HEK293 (cell line): ENCODE data around the gene KLHL11.
A peak's percentile ranks its signal among the peaks of the same experiment; 100 is the strongest.

Source experiments
- ATF2 ChIP-seq: fragments of 450-650 bp; formaldehyde crosslinking; IDR thresholded peaks from 2 replicates; pipeline ENCODE4 v1.5.1; 2016; ENCODE audit warnings: missing biosample characterization, missing genetic modification characterization, low read depth
- KLF16 ChIP-seq: fragments of 450-650 bp; formaldehyde crosslinking; IDR thresholded peaks from 2 replicates; pipeline ENCODE4 v1.5.1; 2017; ENCODE audit warnings: missing biosample characterization, missing genetic modification characterization
- MYNN ChIP-seq: fragments of 450-650 bp; formaldehyde crosslinking; IDR thresholded peaks from 2 replicates; pipeline ENCODE4 v1.5.1; 2016; ENCODE audit warnings: missing biosample characterization, missing genetic modification characterization, borderline replicate concordance
- PRDM1 ChIP-seq: fragments of 450-650 bp; formaldehyde crosslinking; IDR thresholded peaks from 2 replicates; pipeline ENCODE4; 2016; ENCODE audit warnings: missing biosample characterization, missing genetic modification characterization
- RBAK ChIP-seq: fragments of 450-650 bp; formaldehyde crosslinking; IDR thresholded peaks from 2 replicates; pipeline ENCODE4 v1.5.1; 2016; ENCODE audit warnings: missing biosample characterization, missing genetic modification characterization
- ZFP41 ChIP-seq: fragments of 450-650 bp; formaldehyde crosslinking; IDR thresholded peaks from 2 replicates; pipeline ENCODE4 v1.5.1; 2016; ENCODE audit warnings: missing biosample characterization, missing genetic modification characterization, borderline replicate concordance
- ZNF10 ChIP-seq: fragments of 450-650 bp; formaldehyde crosslinking; IDR thresholded peaks from 2 replicates; pipeline ENCODE4 v1.5.1; 2017; ENCODE audit warnings: missing biosample characterization, missing genetic modification characterization
- ZNF132 ChIP-seq: fragments of 450-650 bp; formaldehyde crosslinking; IDR thresholded peaks from 2 replicates; pipeline ENCODE4 v1.5.1; 2017; ENCODE audit warnings: missing biosample characterization, missing genetic modification characterization, borderline replicate concordance
- ZNF146 ChIP-seq: fragments of 450-650 bp; formaldehyde crosslinking; IDR thresholded peaks from 2 replicates; pipeline ENCODE4 v1.5.1; 2016; ENCODE audit warnings: missing biosample characterization, missing genetic modification characterization
- ZNF157 ChIP-seq: fragments of 450-650 bp; formaldehyde crosslinking; IDR thresholded peaks from 2 replicates; pipeline ENCODE4 v1.5.1; 2016; ENCODE audit warnings: missing biosample characterization, missing genetic modification characterization
- ZNF366 ChIP-seq: fragments of 450-650 bp; formaldehyde crosslinking; conservative IDR thresholded peaks from 2 replicates; pipeline ENCODE4 v1.5.1; 2016; ENCODE audit warnings: missing biosample characterization, missing genetic modification characterization
- ZNF394 ChIP-seq: fragments of 450-650 bp; formaldehyde crosslinking; IDR thresholded peaks from 2 replicates; pipeline ENCODE4 v1.5.1; 2016; ENCODE audit warnings: missing biosample characterization, missing genetic modification characterization, mild to moderate bottlenecking, moderate library complexity, borderline replicate concordance
- ZNF423 ChIP-seq: fragments of 450-650 bp; formaldehyde crosslinking; IDR thresholded peaks from 2 replicates; pipeline ENCODE4 v1.5.1; 2016; ENCODE audit warnings: missing biosample characterization, missing genetic modification characterization
- ZNF518A ChIP-seq: fragments of 450-650 bp; formaldehyde crosslinking; conservative IDR thresholded peaks from 2 replicates; pipeline ENCODE4 v1.5.1; 2016; ENCODE audit warnings: low read depth, missing biosample characterization, missing genetic modification characterization
- ZSCAN16 ChIP-seq: fragments of 450-650 bp; formaldehyde crosslinking; IDR thresholded peaks from 2 replicates; pipeline ENCODE4 v1.5.1; 2016; ENCODE audit warnings: missing biosample characterization, missing genetic modification characterization
- TF ChIP-seq, protein P1 (sequence below): fragments of 450-650 bp; formaldehyde crosslinking; IDR thresholded peaks from 2 replicates; pipeline ENCODE4 v1.5.1; 2017; ENCODE audit warnings: missing biosample characterization, missing genetic modification characterization

KLHL11 gene

GRCh38 chr17:41812381-41813151, 52.7 kb downstream of the KLHL11 start, which contains the start of gene FKBP10 (continued):
- TF ChIP-seq ZNF518A (tag by site-specific recombination) (no peak), ZNF146 (tag by site-specific recombination) (no peak; the same call in 1 of the 2 replicates), KLF16 (tag by site-specific recombination) (no peak), ZNF132 (tag by site-specific recombination) (no peak), ATF2 (tag by site-specific recombination) (no peak), ZNF423 (no peak), PRDM1 (no peak), MYNN (tag by site-specific recombination) (no peak), ZNF157 (tag by site-specific recombination) (no peak), ZNF366 (tag by site-specific recombination) (peak; percentile 81), ZNF10 (tag by site-specific recombination) (0 out of 2 replicates have a peak, but pooled peaks have one; percentile 9), RBAK (tag by site-specific recombination) (no peak), ZFP41 (tag by site-specific recombination) (no peak), ZSCAN16 (tag by site-specific recombination) (no peak), ZNF394 (tag by site-specific recombination) (no peak)
- TF ChIP-seq, protein P1, sequence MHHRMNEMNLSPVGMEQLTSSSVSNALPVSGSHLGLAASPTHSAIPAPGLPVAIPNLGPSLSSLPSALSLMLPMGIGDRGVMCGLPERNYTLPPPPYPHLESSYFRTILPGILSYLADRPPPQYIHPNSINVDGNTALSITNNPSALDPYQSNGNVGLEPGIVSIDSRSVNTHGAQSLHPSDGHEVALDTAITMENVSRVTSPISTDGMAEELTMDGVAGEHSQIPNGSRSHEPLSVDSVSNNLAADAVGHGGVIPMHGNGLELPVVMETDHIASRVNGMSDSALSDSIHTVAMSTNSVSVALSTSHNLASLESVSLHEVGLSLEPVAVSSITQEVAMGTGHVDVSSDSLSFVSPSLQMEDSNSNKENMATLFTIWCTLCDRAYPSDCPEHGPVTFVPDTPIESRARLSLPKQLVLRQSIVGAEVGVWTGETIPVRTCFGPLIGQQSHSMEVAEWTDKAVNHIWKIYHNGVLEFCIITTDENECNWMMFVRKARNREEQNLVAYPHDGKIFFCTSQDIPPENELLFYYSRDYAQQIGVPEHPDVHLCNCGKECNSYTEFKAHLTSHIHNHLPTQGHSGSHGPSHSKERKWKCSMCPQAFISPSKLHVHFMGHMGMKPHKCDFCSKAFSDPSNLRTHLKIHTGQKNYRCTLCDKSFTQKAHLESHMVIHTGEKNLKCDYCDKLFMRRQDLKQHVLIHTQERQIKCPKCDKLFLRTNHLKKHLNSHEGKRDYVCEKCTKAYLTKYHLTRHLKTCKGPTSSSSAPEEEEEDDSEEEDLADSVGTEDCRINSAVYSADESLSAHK (tag by site-specific recombination), result no peak
